ENCODE data around the gene THY1. TPM values are rescaled to one million over a fixed set of nuclear protein-coding genes. Genes with fewer than 3 reads are reported as not detected.
A peak's percentile ranks its signal among the peaks of the same experiment; 100 is the strongest.

Gene THY1
- polyA plus RNA-seq, 1 donor (not counting 4 experiments of a cell fraction or from before 2014, with no cell fraction given), result 2.4 TPM

DNA sequence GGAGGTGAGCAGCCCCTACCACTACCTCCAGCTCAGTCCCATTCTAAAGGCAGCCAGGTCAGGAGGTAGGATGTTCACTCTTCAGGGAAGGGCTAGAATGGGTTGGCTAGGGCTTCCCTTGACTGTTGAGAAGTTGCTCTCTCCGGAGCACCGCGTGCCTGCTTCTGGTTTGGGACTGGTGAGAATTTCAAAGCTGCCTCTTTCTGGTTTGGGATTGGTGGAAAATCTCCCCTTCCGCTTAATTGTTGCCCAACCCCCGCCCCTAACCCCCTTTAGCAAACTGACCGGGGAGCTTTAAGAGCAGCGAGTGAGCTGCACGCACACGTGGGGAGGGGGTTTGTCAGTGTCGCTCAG lies 42.2 kb downstream of the THY1 start:
- peaks cover 34% of the 10 kb centered on the region for H3K4me1 ChIP-seq (ENCODE audit: control insufficient read depth, extremely low read depth, insufficient read depth, low read length)
- no peak for DNase-seq (ENCODE audit: low read depth, low spot score)
- H3K9me3 ChIP-seq (ENCODE audit: control insufficient read depth, low read depth, low read length), result no peaks in the 10 kb centered on the region
- peak overlapping the region; percentile 37 to 75 (median 52) for H3K4me3 ChIP-seq (ENCODE audit: control insufficient read depth in 2 of 3, extremely low read depth in 1 of 3, insufficient read depth in 2 of 3, low read depth in 1 of 3, low read length in 3 of 3)
- no peaks in the 10 kb centered on the region for H3K36me3 ChIP-seq (ENCODE audit: control insufficient read depth in 2 of 2, extremely low read depth in 1 of 2, insufficient read depth in 2 of 2, low read length in 2 of 2)
- H3K27me3 ChIP-seq (ENCODE audit: control insufficient read depth, extremely low read depth, insufficient read depth, low read length), result peaks cover 3% of the 10 kb centered on the region
- no peaks in the 10 kb centered on the region for H3K79me2 ChIP-seq (ENCODE audit: control insufficient read depth, insufficient read depth, low read length)
- no peak overlapping the region for H3K27ac ChIP-seq (ENCODE audit: control insufficient read depth, insufficient read depth, low read length)
- peak overlapping the region; percentile 66 for H3K9ac ChIP-seq (ENCODE audit: control insufficient read depth, extremely low read depth, insufficient read depth, low read length)
- dilution Hi-C loops (cut with MboI; ENCODE audit: extremely low pct_ligation_motif_present, low sequenced_read_pairs), result no loop called here
- TF ChIP-seq EZH2 (IDR thresholded peaks at IDR 0.05; ENCODE audit: low read length), result no peak
- TF ChIP-seq, protein P1, sequence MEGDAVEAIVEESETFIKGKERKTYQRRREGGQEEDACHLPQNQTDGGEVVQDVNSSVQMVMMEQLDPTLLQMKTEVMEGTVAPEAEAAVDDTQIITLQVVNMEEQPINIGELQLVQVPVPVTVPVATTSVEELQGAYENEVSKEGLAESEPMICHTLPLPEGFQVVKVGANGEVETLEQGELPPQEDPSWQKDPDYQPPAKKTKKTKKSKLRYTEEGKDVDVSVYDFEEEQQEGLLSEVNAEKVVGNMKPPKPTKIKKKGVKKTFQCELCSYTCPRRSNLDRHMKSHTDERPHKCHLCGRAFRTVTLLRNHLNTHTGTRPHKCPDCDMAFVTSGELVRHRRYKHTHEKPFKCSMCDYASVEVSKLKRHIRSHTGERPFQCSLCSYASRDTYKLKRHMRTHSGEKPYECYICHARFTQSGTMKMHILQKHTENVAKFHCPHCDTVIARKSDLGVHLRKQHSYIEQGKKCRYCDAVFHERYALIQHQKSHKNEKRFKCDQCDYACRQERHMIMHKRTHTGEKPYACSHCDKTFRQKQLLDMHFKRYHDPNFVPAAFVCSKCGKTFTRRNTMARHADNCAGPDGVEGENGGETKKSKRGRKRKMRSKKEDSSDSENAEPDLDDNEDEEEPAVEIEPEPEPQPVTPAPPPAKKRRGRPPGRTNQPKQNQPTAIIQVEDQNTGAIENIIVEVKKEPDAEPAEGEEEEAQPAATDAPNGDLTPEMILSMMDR (optimal IDR thresholded peaks at IDR 0.05 in 1 of 3, IDR thresholded peaks at IDR 0.05 in 1 of 3, conservative IDR thresholded peaks at IDR 0.05 in 1 of 3; ENCODE audit: extremely low read depth in 1 of 3, insufficient read depth in 2 of 3, low read length in 3 of 3), result no peak
- FAIRE-seq, result no peak
- H3K9me1 ChIP-seq (ENCODE audit: control insufficient read depth, extremely low read depth, insufficient read depth, low read length), result peaks cover 2% of the 10 kb centered on the region
- peak overlapping the region; percentile 95 for H3K4me2 ChIP-seq (ENCODE audit: control insufficient read depth, extremely low read depth, insufficient read depth, low read depth, low read length)
- peak overlapping the region; percentile 85 for H2AFZ ChIP-seq (ENCODE audit: control insufficient read depth, low read length)
- no peaks in the 10 kb centered on the region for H4K20me1 ChIP-seq (ENCODE audit: control insufficient read depth, extremely low read depth, insufficient read depth, low read length)

DNA sequence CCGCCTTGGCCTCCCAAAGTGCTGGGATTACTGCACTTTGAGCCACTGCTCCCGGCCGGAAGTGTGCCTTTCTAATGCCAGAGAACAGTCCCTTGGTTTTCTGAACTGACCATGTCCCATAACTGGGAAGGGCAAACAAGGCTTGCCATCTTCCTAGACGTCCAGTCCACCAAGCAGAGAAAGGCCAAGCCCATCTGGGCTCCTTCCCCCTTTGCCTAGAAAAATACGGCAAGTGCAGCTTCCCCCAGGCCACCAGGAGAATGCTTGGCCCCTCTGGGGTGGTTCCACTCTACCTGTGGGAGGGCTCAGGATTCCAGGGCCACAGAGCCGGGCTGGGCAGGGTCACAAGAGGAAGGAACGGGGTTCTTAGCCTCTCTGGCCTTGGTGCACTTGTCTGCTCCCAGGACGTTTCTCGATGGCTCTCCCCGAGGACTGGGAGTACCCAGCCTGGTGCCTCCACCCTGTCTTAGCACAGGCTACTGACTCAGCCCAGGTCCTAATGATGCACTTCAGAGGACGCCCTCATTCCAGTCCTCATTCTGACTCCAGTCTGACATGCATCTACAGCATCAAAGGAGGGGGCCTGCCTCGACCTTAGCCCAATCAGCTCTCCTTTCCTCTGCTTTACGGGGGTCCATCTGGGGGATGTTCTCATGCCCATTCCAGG lies 42.7 kb downstream of the THY1 start:
- H3K9me3 ChIP-seq (ENCODE audit: control insufficient read depth, low read depth, low read length), result no peaks in the 10 kb centered on the region
- peaks cover 3% of the 10 kb centered on the region for H3K27me3 ChIP-seq (ENCODE audit: control insufficient read depth, extremely low read depth, insufficient read depth, low read length)
- no peak overlapping the region for H2AFZ ChIP-seq (ENCODE audit: control insufficient read depth, low read length)
- H4K20me1 ChIP-seq (ENCODE audit: control insufficient read depth, extremely low read depth, insufficient read depth, low read length), result no peaks in the 10 kb centered on the region
- no peak for DNase-seq (ENCODE audit: low read depth, low spot score)
- dilution Hi-C loops (cut with MboI; ENCODE audit: extremely low pct_ligation_motif_present, low sequenced_read_pairs), result no loop called here
- peaks cover 34% of the 10 kb centered on the region for H3K4me1 ChIP-seq (ENCODE audit: control insufficient read depth, extremely low read depth, insufficient read depth, low read length)
- H3K36me3 ChIP-seq (ENCODE audit: control insufficient read depth in 2 of 2, extremely low read depth in 1 of 2, insufficient read depth in 2 of 2, low read length in 2 of 2), result no peaks in the 10 kb centered on the region
- TF ChIP-seq EZH2 (IDR thresholded peaks at IDR 0.05; ENCODE audit: low read length), result no peak
- TF ChIP-seq, protein P1 (optimal IDR thresholded peaks at IDR 0.05 in 1 of 3, IDR thresholded peaks at IDR 0.05 in 1 of 3, conservative IDR thresholded peaks at IDR 0.05 in 1 of 3; ENCODE audit: extremely low read depth in 1 of 3, insufficient read depth in 2 of 3, low read length in 3 of 3), result no peak
- no peak overlapping the region for H3K4me3 ChIP-seq (ENCODE audit: control insufficient read depth in 2 of 3, extremely low read depth in 1 of 3, insufficient read depth in 2 of 3, low read depth in 1 of 3, low read length in 3 of 3)
- H3K79me2 ChIP-seq (ENCODE audit: control insufficient read depth, insufficient read depth, low read length), result no peaks in the 10 kb centered on the region
- peaks cover 2% of the 10 kb centered on the region for H3K9me1 ChIP-seq (ENCODE audit: control insufficient read depth, extremely low read depth, insufficient read depth, low read length)
- no peak for FAIRE-seq
- H3K4me2 ChIP-seq (ENCODE audit: control insufficient read depth, extremely low read depth, insufficient read depth, low read depth, low read length), result no peak overlapping the region
- no peak overlapping the region for H3K27ac ChIP-seq (ENCODE audit: control insufficient read depth, insufficient read depth, low read length)
- H3K9ac ChIP-seq (ENCODE audit: control insufficient read depth, extremely low read depth, insufficient read depth, low read length), result no peak overlapping the region

All from keratinocyte (primary cell).